22Rv1 (cell line): ENCODE results near the gene TPRX2.

Source experiments
- ZFX ChIP-seq: fragments of 450-650 bp; IDR thresholded peaks from 2 replicates; pipeline ENCODE4 v1.6.1; 2017; ENCODE audit warnings: antibody characterized with exemption, borderline replicate concordance
- TF ChIP-seq, protein P1 (sequence below): fragments of 450-650 bp; IDR thresholded peaks from 2 replicates; pipeline ENCODE4 v1.5.1; 2017; ENCODE audit warnings: mild to moderate bottlenecking

DNA sequence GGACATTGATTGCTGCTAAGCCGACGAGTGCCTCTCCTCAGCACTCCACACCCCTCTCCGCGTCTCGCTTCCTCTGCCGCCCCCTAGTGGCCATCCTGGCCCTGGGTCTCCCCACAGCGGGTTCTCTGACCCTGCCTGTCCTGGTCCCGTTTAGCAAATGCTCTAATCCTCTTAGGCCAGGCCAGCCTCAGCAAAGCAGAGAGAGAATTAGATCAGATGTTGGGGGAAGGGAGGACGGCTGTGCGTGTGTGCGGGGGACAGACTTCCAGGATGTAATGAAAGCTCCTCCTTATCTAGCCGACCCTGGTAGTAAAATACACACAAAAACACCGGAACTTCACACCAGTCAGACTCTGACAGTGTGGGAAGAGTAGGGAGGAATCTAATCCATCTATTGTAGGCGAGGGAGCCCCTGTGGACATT is 4.5 kb downstream of the TPRX2 start:
- TF ChIP-seq, protein P1, sequence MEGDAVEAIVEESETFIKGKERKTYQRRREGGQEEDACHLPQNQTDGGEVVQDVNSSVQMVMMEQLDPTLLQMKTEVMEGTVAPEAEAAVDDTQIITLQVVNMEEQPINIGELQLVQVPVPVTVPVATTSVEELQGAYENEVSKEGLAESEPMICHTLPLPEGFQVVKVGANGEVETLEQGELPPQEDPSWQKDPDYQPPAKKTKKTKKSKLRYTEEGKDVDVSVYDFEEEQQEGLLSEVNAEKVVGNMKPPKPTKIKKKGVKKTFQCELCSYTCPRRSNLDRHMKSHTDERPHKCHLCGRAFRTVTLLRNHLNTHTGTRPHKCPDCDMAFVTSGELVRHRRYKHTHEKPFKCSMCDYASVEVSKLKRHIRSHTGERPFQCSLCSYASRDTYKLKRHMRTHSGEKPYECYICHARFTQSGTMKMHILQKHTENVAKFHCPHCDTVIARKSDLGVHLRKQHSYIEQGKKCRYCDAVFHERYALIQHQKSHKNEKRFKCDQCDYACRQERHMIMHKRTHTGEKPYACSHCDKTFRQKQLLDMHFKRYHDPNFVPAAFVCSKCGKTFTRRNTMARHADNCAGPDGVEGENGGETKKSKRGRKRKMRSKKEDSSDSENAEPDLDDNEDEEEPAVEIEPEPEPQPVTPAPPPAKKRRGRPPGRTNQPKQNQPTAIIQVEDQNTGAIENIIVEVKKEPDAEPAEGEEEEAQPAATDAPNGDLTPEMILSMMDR: peak; percentile 96
- no peak for TF ChIP-seq ZFX
